Fibroblast of lung (primary cell): ENCODE measurements around the gene ITSN1. TPM values are rescaled to one million over a fixed set of nuclear protein-coding genes. Genes with fewer than 3 reads are reported as not detected.

ENCODE experiments used
- DNase-seq, 2 donors: peaks; one replicate each; pipeline versions ENCODE4 v3.0.0 to v3.0.0-alpha.2; 2010; ENCODE audit warnings: low read depth in 2 of 2
- H2AFZ ChIP-seq: 2 replicates; pipeline ENCODE4 v1.5.1; 2012; ENCODE audit warnings: low read length, control low read depth, inconsistent platforms
- H3K27ac ChIP-seq: 2 replicates; pipeline ENCODE4 v1.5.1; 2011; ENCODE audit warnings: low read length, control low read depth; ENCODE audit not compliant: insufficient read depth
- H3K27me3 ChIP-seq: 2 replicates; pipeline ENCODE4 v1.5.1; 2011; ENCODE audit warnings: mild to moderate bottlenecking, low read length; ENCODE audit not compliant: control insufficient read depth, insufficient read depth
- H3K36me3 ChIP-seq: 2 replicates; pipeline ENCODE4 v1.5.1; 2011; ENCODE audit warnings: low read length; ENCODE audit not compliant: control insufficient read depth, insufficient read depth
- H3K4me1 ChIP-seq: 2 replicates; pipeline ENCODE4 v1.5.1; 2011; ENCODE audit warnings: low read length; ENCODE audit not compliant: control insufficient read depth, insufficient read depth; ENCODE audit errors: extremely low read depth
- H3K4me2 ChIP-seq: 2 replicates; pipeline ENCODE4 v1.5.1; 2011; ENCODE audit warnings: low read length, control low read depth; ENCODE audit not compliant: insufficient read depth; ENCODE audit errors: extremely low read depth
- H3K4me3 ChIP-seq, 4 experiments: fragments of 200-600 bp in 1 of 4; sonication (generic) in 1 of 4; replicated peaks in 1 of 4; 2 replicates each; pipeline ENCODE4 v1.5.1; 2011 to 2016; ENCODE audit warnings: low read length in 4 of 4, low read depth in 3 of 4, mild to moderate bottlenecking in 3 of 4, control low read depth in 2 of 4, inconsistent platforms in 1 of 4, mixed read lengths in 1 of 4; ENCODE audit not compliant: insufficient read depth in 1 of 4; ENCODE audit errors: control extremely low read depth in 1 of 4
- H3K79me2 ChIP-seq: 2 replicates; pipeline ENCODE4 v1.5.1; 2012; ENCODE audit warnings: mild to moderate bottlenecking, low read length, inconsistent platforms; ENCODE audit not compliant: control insufficient read depth, insufficient read depth
- H3K9ac ChIP-seq: 2 replicates; pipeline ENCODE4 v1.5.1; 2011; ENCODE audit warnings: mild to moderate bottlenecking, low read length, control low read depth; ENCODE audit not compliant: insufficient read depth
- H3K9me3 ChIP-seq: 2 replicates; pipeline ENCODE4 v1.5.1; 2012; ENCODE audit warnings: low read depth, low read length; ENCODE audit not compliant: control insufficient read depth, insufficient read depth
- H4K20me1 ChIP-seq: 2 replicates; pipeline ENCODE4 v1.5.1; 2011; ENCODE audit warnings: low read length; ENCODE audit not compliant: control insufficient read depth, insufficient read depth; ENCODE audit errors: extremely low read depth
- EZH2 ChIP-seq: IDR thresholded peaks from 2 replicates; pipeline ENCODE4 v1.5.1; 2012; ENCODE audit warnings: low read length, control low read depth, mild to moderate bottlenecking; ENCODE audit errors: missing control alignments
- polyA plus RNA-seq, 2 donors: library from polyadenylated mRNA; depleted of rRNA in 1 of 2; stranded (reverse) in 1 of 2; unstranded in 1 of 2; fragments of >200 nt; gene quantifications; 2 replicates each; pipeline ENCODE4 v1.2.1, GENCODE V29; 2011 to 2012; ENCODE audit warnings: missing spikeins in 1 of 2
- total RNA-seq: library from RNA; depleted of rRNA; stranded (reverse); fragments of >200 nt; gene quantifications from 2 replicates; pipeline ENCODE4 v1.2.1, GENCODE V29; 2014
- TF ChIP-seq, protein P1 (sequence below), 2 donors: IDR thresholded peaks in 1 of 2; conservative IDR thresholded peaks in 1 of 2; 1 replicate in 1 of 2; 2 replicates in 1 of 2; pipeline ENCODE4 v1.5.1; 2011 to 2012; ENCODE audit warnings: low read length in 2 of 2, control low read depth in 1 of 2, inconsistent platforms in 1 of 2, low read depth in 1 of 2, mild to moderate bottlenecking in 1 of 2

ITSN1 gene
- total and polyA plus RNA-seq, 2 donors (not counting 1 experiment from before 2014, with no cell fraction given) = 34.7 to 63.1 TPM

DNA sequence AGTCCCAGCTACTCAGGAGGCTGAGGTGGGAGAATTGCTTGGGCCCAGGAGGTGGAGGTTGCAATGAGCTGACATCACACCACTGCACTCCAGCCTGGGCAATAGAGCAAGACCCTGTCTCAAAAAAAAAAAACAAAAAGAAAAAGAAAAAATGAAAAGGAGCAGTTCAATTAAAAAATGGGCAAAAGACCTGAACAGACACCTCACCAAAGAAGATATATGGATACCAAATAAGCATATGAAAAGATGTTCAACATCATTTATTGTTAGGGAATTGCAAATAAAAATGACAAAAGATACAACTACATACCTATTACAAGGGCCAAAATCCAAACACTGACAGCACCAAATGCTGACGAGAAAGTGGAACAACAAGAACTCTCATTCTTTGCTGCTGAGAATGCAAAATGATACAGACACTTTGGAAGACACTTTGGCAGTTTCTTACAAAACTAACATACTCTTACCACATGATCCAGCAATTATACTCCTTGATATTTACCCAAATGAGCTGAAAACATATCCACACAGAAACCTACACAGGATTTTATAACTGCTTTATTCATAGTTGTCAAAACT is 302.0 kb downstream of the ITSN1 start:
- Histone ChIP-seq H3K27me3 (no peaks in the 10 kb centered on the region), H4K20me1 (no peaks in the 10 kb centered on the region), H3K4me3 (no peak overlapping the region), H3K9me3 (no peaks in the 10 kb centered on the region), H3K79me2 (no peaks in the 10 kb centered on the region), H3K4me1 (peaks cover 14% of the 10 kb centered on the region), H3K27ac (no peak overlapping the region), H3K9ac (no peak overlapping the region), H3K36me3 (no peaks in the 10 kb centered on the region), H2AFZ (no peak overlapping the region), H3K4me2 (no peak overlapping the region)
- DNase-seq = no peak
- TF ChIP-seq EZH2 = no peak
- TF ChIP-seq, protein P1, sequence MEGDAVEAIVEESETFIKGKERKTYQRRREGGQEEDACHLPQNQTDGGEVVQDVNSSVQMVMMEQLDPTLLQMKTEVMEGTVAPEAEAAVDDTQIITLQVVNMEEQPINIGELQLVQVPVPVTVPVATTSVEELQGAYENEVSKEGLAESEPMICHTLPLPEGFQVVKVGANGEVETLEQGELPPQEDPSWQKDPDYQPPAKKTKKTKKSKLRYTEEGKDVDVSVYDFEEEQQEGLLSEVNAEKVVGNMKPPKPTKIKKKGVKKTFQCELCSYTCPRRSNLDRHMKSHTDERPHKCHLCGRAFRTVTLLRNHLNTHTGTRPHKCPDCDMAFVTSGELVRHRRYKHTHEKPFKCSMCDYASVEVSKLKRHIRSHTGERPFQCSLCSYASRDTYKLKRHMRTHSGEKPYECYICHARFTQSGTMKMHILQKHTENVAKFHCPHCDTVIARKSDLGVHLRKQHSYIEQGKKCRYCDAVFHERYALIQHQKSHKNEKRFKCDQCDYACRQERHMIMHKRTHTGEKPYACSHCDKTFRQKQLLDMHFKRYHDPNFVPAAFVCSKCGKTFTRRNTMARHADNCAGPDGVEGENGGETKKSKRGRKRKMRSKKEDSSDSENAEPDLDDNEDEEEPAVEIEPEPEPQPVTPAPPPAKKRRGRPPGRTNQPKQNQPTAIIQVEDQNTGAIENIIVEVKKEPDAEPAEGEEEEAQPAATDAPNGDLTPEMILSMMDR (conservative IDR thresholded peaks at IDR 0.05 in 1 of 2, IDR thresholded peaks at IDR 0.05 in 1 of 2; ENCODE audit: low read depth in 1 of 2, low read length in 2 of 2) = no peak

DNA sequence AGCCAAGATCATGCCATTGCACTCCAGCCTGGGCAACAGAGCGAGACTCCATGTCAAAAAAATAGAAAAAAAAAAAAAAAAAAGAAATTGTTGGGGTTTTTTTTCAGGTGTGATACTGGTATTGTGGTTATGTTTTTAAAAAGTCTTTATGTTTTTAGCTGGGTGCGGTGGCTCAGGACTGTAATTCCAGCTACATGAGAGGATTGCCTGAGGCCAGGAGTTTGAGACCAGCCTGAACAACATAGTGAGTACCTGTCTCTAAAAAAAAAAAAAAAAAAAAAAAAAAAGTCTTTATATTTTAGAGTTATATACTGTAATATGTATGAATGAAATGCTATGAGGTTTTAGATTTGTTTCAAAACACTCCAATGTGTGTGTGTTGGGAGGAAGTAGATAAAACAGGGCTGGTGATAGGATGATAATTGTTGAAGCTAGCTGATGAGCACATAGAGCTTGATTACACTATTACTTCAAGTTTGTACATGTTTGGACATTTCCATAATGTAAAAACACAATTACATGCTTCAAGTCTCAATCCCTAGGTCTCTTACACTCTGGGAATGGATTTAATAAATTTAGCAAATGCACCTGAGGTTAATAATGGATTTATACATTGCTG is 303.5 kb downstream of the ITSN1 start:
- Histone ChIP-seq H3K9me3 (no peaks in the 10 kb centered on the region), H3K36me3 (no peaks in the 10 kb centered on the region), H4K20me1 (no peaks in the 10 kb centered on the region), H2AFZ (no peak overlapping the region), H3K4me1 (peaks cover 14% of the 10 kb centered on the region), H3K27me3 (no peaks in the 10 kb centered on the region), H3K4me2 (no peak overlapping the region), H3K79me2 (no peaks in the 10 kb centered on the region), H3K4me3 (no peak overlapping the region), H3K9ac (no peak overlapping the region), H3K27ac (no peak overlapping the region)
- no peak for TF ChIP-seq EZH2
- TF ChIP-seq, protein P1 (conservative IDR thresholded peaks at IDR 0.05 in 1 of 2, IDR thresholded peaks at IDR 0.05 in 1 of 2; ENCODE audit: low read depth in 1 of 2, low read length in 2 of 2) = no peak
- DNase-seq = no peak

DNA sequence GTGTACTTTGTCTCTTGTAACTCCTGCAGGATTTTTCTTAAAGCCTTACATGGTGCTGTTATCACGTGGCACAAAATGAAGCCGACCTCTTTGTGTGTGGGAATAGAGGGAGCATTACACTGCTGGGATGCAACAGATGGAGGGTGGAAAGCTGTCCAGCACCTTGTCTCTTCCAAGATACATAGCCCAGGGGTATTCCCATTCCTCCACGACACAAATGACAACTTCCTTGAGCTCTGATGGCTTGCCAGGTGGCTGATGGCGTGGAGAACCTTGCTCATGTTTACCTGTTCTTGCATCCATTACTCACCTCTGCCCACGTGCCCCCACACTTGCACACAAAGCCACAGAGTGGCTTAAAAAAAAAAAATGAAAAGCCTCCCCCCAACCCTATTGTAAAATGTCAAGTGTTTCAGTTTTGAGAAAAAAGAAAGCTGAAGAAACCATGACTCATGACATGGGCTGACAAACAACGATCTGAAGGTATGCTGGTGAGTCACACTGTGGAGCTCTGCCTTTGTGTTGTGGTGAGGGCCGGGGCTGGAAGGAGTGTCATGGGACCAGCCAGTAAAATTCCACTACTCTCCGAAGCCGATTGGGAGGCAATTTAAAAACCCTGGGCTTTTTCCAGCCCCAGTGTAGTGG is 305.3 kb downstream of the ITSN1 start:
- Histone ChIP-seq H3K9me3 (no peaks in the 10 kb centered on the region), H4K20me1 (no peaks in the 10 kb centered on the region), H3K4me3 (peak overlapping the region in 2 of 4 experiments; percentile 21 to 43), H3K27me3 (no peaks in the 10 kb centered on the region), H3K4me1 (peaks cover 12% of the 10 kb centered on the region), H3K36me3 (no peaks in the 10 kb centered on the region), H3K9ac (no peak overlapping the region), H2AFZ (peak overlapping the region; percentile 6), H3K79me2 (no peaks in the 10 kb centered on the region), H3K27ac (peak overlapping the region; percentile 67), H3K4me2 (peak overlapping the region; percentile 80)
- TF ChIP-seq, protein P1 (conservative IDR thresholded peaks at IDR 0.05 in 1 of 2, IDR thresholded peaks at IDR 0.05 in 1 of 2; ENCODE audit: low read depth in 1 of 2, low read length in 2 of 2) = no peak
- TF ChIP-seq EZH2 = no peak
- DNase-seq = peak; percentile 94 to 98
